SK-N-SH (cell line): ENCODE measurements around the gene RHBDF2. TPM values are rescaled to one million over a fixed set of nuclear protein-coding genes. Genes with fewer than 3 reads are reported as not detected.

ENCODE experiments used
- CTCF ChIA-PET: fragments of 300-600, 350-600 bp; formaldehyde crosslinking; extraction: SDS; loops from one replicate; lab custom pipeline; 2021; lab: Yijun Ruan, JAX
- POLR2A ChIA-PET: fragments of 350-600 bp; sonication (Branson Sonifier 250); formaldehyde crosslinking; extraction: SDS; loops from one replicate; lab custom pipeline; 2020; ENCODE audit warnings: antibody characterized with exemption, inconsistent platforms; lab: Yijun Ruan, JAX
- DNase-seq: peaks from one replicate; pipeline ENCODE4 v3.0.0; 2012
- H2AFZ ChIP-seq: fragments of 200-600 bp; sonication (generic); 2 replicates; pipeline ENCODE4 v1.8.1; 2016; ENCODE audit warnings: antibody characterized with exemption, mild to moderate bottlenecking, low read depth
- H3F3A ChIP-seq: fragments of 200-600 bp; sonication (generic); replicated peaks from 2 replicates; pipeline ENCODE3; 2016; ENCODE audit warnings: antibody characterized with exemption, mild to moderate bottlenecking; ENCODE audit not compliant: insufficient read depth
- H3K27ac ChIP-seq, 2 experiments: fragments of 200-500 bp in 1 of 2; fragments of 200-600 bp in 1 of 2; sonication (Bioruptor generic) in 1 of 2; sonication (generic), shearing (Covaris generic) in 1 of 2; 2 replicates each; pipeline versions ENCODE4 v1.5.1 to v1.6.1; 2014 to 2016; ENCODE audit warnings: low read depth in 2 of 2, inconsistent platforms in 1 of 2, low read length in 1 of 2, mild to moderate bottlenecking in 1 of 2, mixed read lengths in 1 of 2
- H3K27me3 ChIP-seq: fragments of 200-600 bp; sonication (generic), shearing (Covaris generic); 2 replicates; pipeline ENCODE4 v1.6.1; 2016; ENCODE audit warnings: mixed run types; ENCODE audit not compliant: insufficient read depth
- H3K36me3 ChIP-seq, 2 experiments: fragments of 200-500 bp in 1 of 2; fragments of 200-600 bp in 1 of 2; sonication (Bioruptor generic) in 1 of 2; sonication (generic) in 1 of 2; replicated peaks in 1 of 2; 2 replicates each; pipeline versions ENCODE3 to v1.5.1; 2014 to 2016; ENCODE audit warnings: low read length in 1 of 2, mild to moderate bottlenecking in 1 of 2; ENCODE audit not compliant: insufficient read depth in 2 of 2, control insufficient read depth in 1 of 2
- H3K4me1 ChIP-seq, 2 experiments: fragments of 200-500 bp in 1 of 2; fragments of 200-600 bp in 1 of 2; sonication (Bioruptor generic) in 1 of 2; sonication (generic), shearing (Covaris generic) in 1 of 2; 2 replicates each; pipeline versions ENCODE4 v1.5.1 to v1.6.1; 2014 to 2016; ENCODE audit warnings: low read depth in 1 of 2, low read length in 1 of 2, mixed run types in 1 of 2; ENCODE audit not compliant: insufficient read depth in 2 of 2, control insufficient read depth in 1 of 2
- H3K4me2 ChIP-seq: fragments of 200-600 bp; sonication (generic), shearing (Covaris generic); 2 replicates; pipeline ENCODE4 v1.6.1; 2017; ENCODE audit warnings: mixed run types
- H3K4me3 ChIP-seq, 2 experiments: fragments of 200-500 bp in 1 of 2; fragments of 200-600 bp in 1 of 2; sonication (Bioruptor generic) in 1 of 2; sonication (generic), shearing (Covaris generic) in 1 of 2; 2 replicates each; pipeline versions ENCODE4 v1.5.1 to v1.8.1; 2014 to 2016; ENCODE audit warnings: low read depth in 2 of 2, inconsistent platforms in 1 of 2, low read length in 1 of 2, mild to moderate bottlenecking in 1 of 2, mixed read lengths in 1 of 2, moderate library complexity in 1 of 2
- H3K79me2 ChIP-seq: fragments of 200-600 bp; sonication (generic); 2 replicates; pipeline ENCODE4 v1.8.1; 2017; ENCODE audit warnings: mild to moderate bottlenecking; ENCODE audit not compliant: insufficient read depth
- H3K9ac ChIP-seq: fragments of 200-600 bp; sonication (generic); 2 replicates; pipeline ENCODE4 v1.6.1; 2017; ENCODE audit warnings: mixed run types
- H3K9me2 ChIP-seq: fragments of 200-600 bp; sonication (generic); 2 replicates; pipeline ENCODE4 v1.6.1; 2017; ENCODE audit warnings: mixed run types
- H3K9me3 ChIP-seq: fragments of 200-600 bp; sonication (generic); 2 replicates; pipeline ENCODE4 v1.6.1; 2017; ENCODE audit warnings: mixed run types, mild to moderate bottlenecking, moderate library complexity
- H4K20me1 ChIP-seq: fragments of 200-600 bp; sonication (generic); 2 replicates; pipeline ENCODE4 v1.6.1; 2017; ENCODE audit warnings: mild to moderate bottlenecking, mixed run types; ENCODE audit not compliant: insufficient read depth
- CHD2 ChIP-seq: fragments of 150-350 bp; IDR thresholded peaks from 2 replicates; pipeline ENCODE4 v1.6.1; 2018; ENCODE audit warnings: low read length; ENCODE audit not compliant: partially characterized antibody
- CTCF ChIP-seq: fragments of 200-600 bp; sonication (generic); IDR thresholded peaks from 2 replicates; pipeline ENCODE4 v1.6.1; 2017; ENCODE audit warnings: antibody characterized with exemption, mild to moderate bottlenecking, moderate library complexity
- FOXJ3 ChIP-seq: sonication (generic); formaldehyde crosslinking; IDR thresholded peaks from 2 replicates; pipeline ENCODE4 v1.5.1; 2020; ENCODE audit warnings: mild to moderate bottlenecking, missing genetic modification reagents
- GABPA ChIP-seq: IDR thresholded peaks from 2 replicates; pipeline ENCODE4 v1.4.0; 2012; ENCODE audit warnings: low read depth, mild to moderate bottlenecking
- IRF3 ChIP-seq: fragments of 150-350 bp; IDR thresholded peaks from 2 replicates; pipeline ENCODE4 v1.6.1; 2016; ENCODE audit warnings: mild to moderate bottlenecking, low read depth, low read length
- JUND ChIP-seq: IDR thresholded peaks from 2 replicates; pipeline ENCODE4 v1.4.0; 2012
- MXI1 ChIP-seq: IDR thresholded peaks from 2 replicates; pipeline ENCODE4 v1.6.1; 2012; ENCODE audit warnings: mild to moderate bottlenecking, low read depth, low read length, improper control_type of control experiment
- RXRA ChIP-seq: IDR thresholded peaks from 2 replicates; pipeline ENCODE4 v1.4.0; 2012; ENCODE audit warnings: low read depth, mild to moderate bottlenecking, borderline replicate concordance
- SMC3 ChIP-seq: IDR thresholded peaks from 2 replicates; pipeline ENCODE4 v1.6.1; 2012; ENCODE audit warnings: low read depth, low read length, improper control_type of control experiment
- USF1 ChIP-seq: IDR thresholded peaks from 2 replicates; pipeline ENCODE4 v1.4.0; 2012; ENCODE audit warnings: low read depth, borderline replicate concordance
- YY1 ChIP-seq: IDR thresholded peaks from 2 replicates; pipeline ENCODE4 v1.4.0; 2012; ENCODE audit warnings: low read depth, mild to moderate bottlenecking
- ZBTB33 ChIP-seq: IDR thresholded peaks from 2 replicates; pipeline ENCODE4 v1.4.0; 2012; ENCODE audit warnings: low read depth, borderline replicate concordance
- WGBS: methylation state at CpG from one replicate; pipeline ENCODE4 v1.1.6; 2017; ENCODE audit warnings: low lambda C conversion rate; 5-methylcytosine and 5-hydroxymethylcytosine counted together
- polyA plus RNA-seq, 3 experiments: library from polyadenylated mRNA; depleted of rRNA; stranded (reverse); fragments of >200 nt; gene quantifications; 2 replicates each; pipeline ENCODE4 v1.2.3, GENCODE V29; 2012

The RHBDF2 gene
- polyA plus RNA-seq, 1 of the 3 experiments (the other 2 are of a cell fraction) = 16.1 TPM

GRCh38 chr17:76480632-76481031 lies 20.6 kb downstream of the RHBDF2 start (continued):
- TF ChIP-seq ZBTB33 = no peak

GRCh38 chr17:76479515-76480060 lies 21.6 kb downstream of the RHBDF2 start:
- CTCF ChIA-PET = interaction anchor here (52.1 to 56.8 kb wide), 2 partner anchors 4 to 10 kb away, joined by 1687 read pairs; partner anchors contain the start of genes AANAT, RHBDF2 and UBE2O
- H3K9ac ChIP-seq = no peak overlapping the region
- POLR2A ChIA-PET = no interaction called here
- no peak for DNase-seq
- H3K36me3 ChIP-seq = peaks cover 0 to 2% of the 10 kb centered on the region in 2 experiments
- H3K4me2 ChIP-seq = no peak overlapping the region
- peaks cover 3% of the 10 kb centered on the region for H3F3A ChIP-seq
- no peaks in the 10 kb centered on the region for H4K20me1 ChIP-seq
- no peaks in the 10 kb centered on the region for H3K9me2 ChIP-seq
- no peak overlapping the region for H3K4me3 ChIP-seq
- no peaks in the 10 kb centered on the region for H3K79me2 ChIP-seq
- H3K4me1 ChIP-seq = no peaks in the 10 kb centered on the region
- no peaks in the 10 kb centered on the region for H3K9me3 ChIP-seq
- no peaks in the 10 kb centered on the region for H3K27me3 ChIP-seq
- no peak overlapping the region for H3K27ac ChIP-seq
- 92% methylated on average over 13 of the region's 14 CpGs for WGBS
- TF ChIP-seq IRF3 (no peak), FOXJ3 (CRISPR knock-in tag) (no peak)
- no peak overlapping the region for H2AFZ ChIP-seq

GRCh38 chr17:76478730-76479514 lies 22.3 kb downstream of the RHBDF2 start:
- POLR2A ChIA-PET = no interaction called here
- 90% methylated on average over 36 of the region's 37 CpGs for WGBS

More at GRCh38 chr17:76478730-76479514, 22.3 kb downstream of the RHBDF2 start:
- Histone ChIP-seq H3K4me3 (no peak overlapping the region), H3K36me3 (peaks cover 0 to 2% of the 10 kb centered on the region in 2 experiments), H3K9ac (no peak overlapping the region), H3K9me3 (no peaks in the 10 kb centered on the region), H3F3A (no peaks in the 10 kb centered on the region), H3K27ac (no peak overlapping the region), H2AFZ (no peak overlapping the region), H4K20me1 (no peaks in the 10 kb centered on the region), H3K4me2 (no peak overlapping the region), H3K79me2 (no peaks in the 10 kb centered on the region), H3K4me1 (no peaks in the 10 kb centered on the region), H3K27me3 (no peaks in the 10 kb centered on the region), H3K9me2 (no peaks in the 10 kb centered on the region)
- CTCF ChIA-PET = interaction anchor here (0.6 to 56.8 kb wide), 5 partner anchors 3 to 70 kb away, joined by 3 to 1687 read pairs (median 5); partner anchors contain the start of genes AANAT, RHBDF2 and UBE2O
- TF ChIP-seq RXRA (no peak), GABPA (no peak), CHD2 (no peak), CTCF (no peak), YY1 (no peak), MXI1 (no peak), JUND (no peak), SMC3 (no peak), USF1 (no peak)
- DNase-seq = no peak
